HepG2 (cell line): ENCODE measurements around the gene MXRA7. TPM values are rescaled to one million over a fixed set of nuclear protein-coding genes. Genes with fewer than 3 reads are reported as not detected.

Experiments
- CAMTA2 ChIP-seq: sonication (generic); formaldehyde crosslinking; IDR thresholded peaks from 2 replicates; pipeline ENCODE4 v1.4.0; 2020; ENCODE audit warnings: mild to moderate bottlenecking, missing genetic modification reagents, borderline replicate concordance
- ERF ChIP-seq: IDR thresholded peaks from 2 replicates; pipeline ENCODE4 v1.6.1; 2018; ENCODE audit warnings: missing biosample characterization, missing genetic modification reagents
- FOXJ3 ChIP-seq: sonication (generic); formaldehyde crosslinking; IDR thresholded peaks from 2 replicates; pipeline ENCODE4 v1.4.0; 2020; ENCODE audit warnings: missing genetic modification reagents, mild to moderate bottlenecking, borderline replicate concordance
- GFI1 ChIP-seq: sonication (generic); formaldehyde crosslinking; IDR thresholded peaks from 2 replicates; pipeline ENCODE4 v1.5.0; 2020; ENCODE audit warnings: missing genetic modification reagents, mild to moderate bottlenecking, borderline replicate concordance
- HNF4A ChIP-seq: sonication (generic); formaldehyde crosslinking; IDR thresholded peaks from 2 replicates; pipeline ENCODE4 v1.4.0; 2020; ENCODE audit warnings: missing genetic modification reagents
- KDM2A ChIP-seq: sonication (generic); formaldehyde crosslinking; IDR thresholded peaks from 2 replicates; pipeline ENCODE4 v1.4.0; 2020; ENCODE audit warnings: low read depth, missing genetic modification reagents, borderline replicate concordance
- SUZ12 ChIP-seq: fragments of 150-350 bp; IDR thresholded peaks from 2 replicates; pipeline ENCODE4 v1.6.1; 2014; ENCODE audit warnings: low read depth, low read length
- ZNF34 ChIP-seq: sonication (generic); formaldehyde crosslinking; IDR thresholded peaks from 2 replicates; pipeline ENCODE4 v1.4.0; 2020; ENCODE audit warnings: mild to moderate bottlenecking, missing genetic modification reagents, borderline replicate concordance
- ZNF550 ChIP-seq: sonication (generic); formaldehyde crosslinking; IDR thresholded peaks from 2 replicates; pipeline ENCODE4 v1.4.0; 2020; ENCODE audit warnings: mild to moderate bottlenecking, missing genetic modification reagents, borderline replicate concordance
- ZNF567 ChIP-seq: sonication (generic); formaldehyde crosslinking; IDR thresholded peaks from 2 replicates; pipeline ENCODE4 v1.8.1; 2023; ENCODE audit warnings: mild to moderate bottlenecking, missing genetic modification reagents, borderline replicate concordance
- ZNF619 ChIP-seq: sonication (generic); formaldehyde crosslinking; IDR thresholded peaks from 2 replicates; pipeline ENCODE4 v1.4.0; 2020; ENCODE audit warnings: mild to moderate bottlenecking, missing genetic modification reagents
- ZNF670 ChIP-seq: sonication (generic); formaldehyde crosslinking; IDR thresholded peaks from 2 replicates; pipeline ENCODE4 v1.8.0; 2022; ENCODE audit warnings: mild to moderate bottlenecking, missing genetic modification reagents, borderline replicate concordance
- ZNF737 ChIP-seq: sonication (generic); formaldehyde crosslinking; IDR thresholded peaks from 2 replicates; pipeline ENCODE4 v1.5.0; 2020; ENCODE audit warnings: missing genetic modification reagents, mild to moderate bottlenecking, borderline replicate concordance
- polyA plus RNA-seq, 8 experiments: library from polyadenylated mRNA; depleted of rRNA in 3 of 8; stranded (reverse) in 7 of 8; unstranded in 1 of 8; fragments of >200 nt; fragmentation: Illumina TruSeq in 4 of 8; extraction: Trizol in 4 of 8; gene quantifications; 2 replicates each; pipeline versions ENCODE4 v1.2.1 to v1.2.3, GENCODE V29; 2011 to 2016; ENCODE audit warnings: low read depth in 4 of 8, missing spikeins in 1 of 8, mixed read lengths in 1 of 8; ENCODE audit not compliant: insufficient read depth in 1 of 8
- total RNA-seq, 5 experiments: library from RNA; depleted of rRNA; stranded (reverse); fragments of >200 nt; fragmentation: Illumina TruSeq; extraction: Trizol; gene quantifications; 2 replicates each; pipeline ENCODE4 v1.2.3, GENCODE V29; 2016; ENCODE audit warnings: low read depth in 1 of 5
- TF ChIP-seq, protein P1 (sequence below): sonication (generic); formaldehyde crosslinking; IDR thresholded peaks from 2 replicates; pipeline ENCODE4 v1.4.0; 2020; ENCODE audit warnings: missing genetic modification reagents, borderline replicate concordance

The MXRA7 gene
- total and polyA plus RNA-seq, 2 of the 13 experiments (the other 11 are each of a cell fraction or from before 2014, with no cell fraction given), result 44.8 to 112 TPM

DNA sequence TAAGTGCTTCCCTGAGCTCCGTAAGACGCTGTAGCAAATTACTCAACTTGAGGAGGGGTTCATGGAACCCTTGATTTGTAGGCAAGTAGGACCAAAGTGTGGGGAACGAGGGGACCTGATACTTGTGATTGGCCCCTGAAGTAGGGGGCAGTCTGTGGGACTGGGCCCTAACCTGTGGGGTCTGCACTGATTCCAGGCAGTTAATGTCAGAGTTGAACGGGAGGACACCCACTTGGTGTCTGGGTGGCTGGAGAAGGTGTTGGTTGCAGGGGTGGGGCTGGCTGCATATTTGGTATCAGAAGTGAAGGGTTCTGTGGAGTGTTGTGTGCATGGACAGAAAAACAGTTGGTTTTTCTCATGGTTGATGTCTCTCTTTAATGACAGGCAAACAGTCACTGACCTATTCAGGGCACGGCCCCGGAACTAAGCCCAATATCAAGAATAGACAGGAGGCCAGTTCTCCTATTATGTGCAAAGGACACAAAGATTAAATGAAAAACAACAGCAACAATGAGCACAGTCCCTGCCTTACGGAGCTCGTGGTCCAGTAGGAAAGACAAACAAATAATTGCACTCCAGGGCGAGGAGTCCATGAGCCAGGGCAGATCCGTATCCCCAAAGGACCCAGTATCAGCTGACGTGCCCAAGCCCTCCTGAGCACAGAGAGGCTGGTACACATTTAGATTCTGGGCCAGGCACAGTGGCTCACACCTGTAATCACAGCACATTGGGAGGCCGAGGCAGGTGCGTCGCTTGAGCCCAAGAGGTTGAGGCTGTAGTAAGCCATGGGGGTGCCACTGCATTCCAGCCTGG, 19.2 kb downstream of the MXRA7 start (continued):
- peak; percentile 90 for TF ChIP-seq HNF4A
- peak; percentile 31; the same call in 1 of the 2 replicates for TF ChIP-seq FOXJ3 (CRISPR knock-in tag)
- TF ChIP-seq SUZ12, result no peak
- no peak for TF ChIP-seq ZNF550
- no peak for TF ChIP-seq CAMTA2 (CRISPR knock-in tag)
- peak; percentile 59 for TF ChIP-seq ZNF670 (CRISPR knock-in tag)
- TF ChIP-seq ZNF737 (CRISPR knock-in tag), result no peak
- no peak for TF ChIP-seq ZNF619 (CRISPR knock-in tag)
- TF ChIP-seq ZNF567 (CRISPR knock-in tag), result 0 out of 2 replicates have a peak, but pooled peaks have one; percentile 33
- no peak for TF ChIP-seq GFI1 (CRISPR knock-in tag)
- no peak for TF ChIP-seq ZNF34 (CRISPR knock-in tag)
- TF ChIP-seq, protein P1, sequence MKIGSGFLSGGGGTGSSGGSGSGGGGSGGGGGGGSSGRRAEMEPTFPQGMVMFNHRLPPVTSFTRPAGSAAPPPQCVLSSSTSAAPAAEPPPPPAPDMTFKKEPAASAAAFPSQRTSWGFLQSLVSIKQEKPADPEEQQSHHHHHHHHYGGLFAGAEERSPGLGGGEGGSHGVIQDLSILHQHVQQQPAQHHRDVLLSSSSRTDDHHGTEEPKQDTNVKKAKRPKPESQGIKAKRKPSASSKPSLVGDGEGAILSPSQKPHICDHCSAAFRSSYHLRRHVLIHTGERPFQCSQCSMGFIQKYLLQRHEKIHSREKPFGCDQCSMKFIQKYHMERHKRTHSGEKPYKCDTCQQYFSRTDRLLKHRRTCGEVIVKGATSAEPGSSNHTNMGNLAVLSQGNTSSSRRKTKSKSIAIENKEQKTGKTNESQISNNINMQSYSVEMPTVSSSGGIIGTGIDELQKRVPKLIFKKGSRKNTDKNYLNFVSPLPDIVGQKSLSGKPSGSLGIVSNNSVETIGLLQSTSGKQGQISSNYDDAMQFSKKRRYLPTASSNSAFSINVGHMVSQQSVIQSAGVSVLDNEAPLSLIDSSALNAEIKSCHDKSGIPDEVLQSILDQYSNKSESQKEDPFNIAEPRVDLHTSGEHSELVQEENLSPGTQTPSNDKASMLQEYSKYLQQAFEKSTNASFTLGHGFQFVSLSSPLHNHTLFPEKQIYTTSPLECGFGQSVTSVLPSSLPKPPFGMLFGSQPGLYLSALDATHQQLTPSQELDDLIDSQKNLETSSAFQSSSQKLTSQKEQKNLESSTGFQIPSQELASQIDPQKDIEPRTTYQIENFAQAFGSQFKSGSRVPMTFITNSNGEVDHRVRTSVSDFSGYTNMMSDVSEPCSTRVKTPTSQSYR (CRISPR knock-in tag), result no peak; the same call in 1 of the 2 replicates
- TF ChIP-seq ERF (CRISPR knock-in tag), result peak; percentile 89
- TF ChIP-seq KDM2A (CRISPR knock-in tag), result no peak
